IPS DF 6.9 (cell line): ENCODE measurements around the gene CASK.

Experiments used
- DNase-seq: peaks from one replicate; pipeline ENCODE4 v3.0.0-alpha.2; 2013; ENCODE audit warnings: low read depth, low spot score
- H3K27ac ChIP-seq: one replicate; pipeline ENCODE4 v1.5.1; 2013; ENCODE audit warnings: low read length, control low read depth
- H3K27me3 ChIP-seq: 2 replicates; pipeline ENCODE4 v1.6.1; 2013; ENCODE audit warnings: mild to moderate bottlenecking, low read length; ENCODE audit not compliant: control insufficient read depth, insufficient read depth
- H3K36me3 ChIP-seq: 2 replicates; pipeline ENCODE4 v1.6.1; 2013; ENCODE audit warnings: low read length; ENCODE audit not compliant: control insufficient read depth, insufficient read depth
- H3K4me1 ChIP-seq: 2 replicates; pipeline ENCODE4 v1.6.1; 2013; ENCODE audit warnings: low read length; ENCODE audit not compliant: control insufficient read depth, insufficient read depth
- H3K4me3 ChIP-seq: 2 replicates; pipeline ENCODE4 v1.5.1; 2013; ENCODE audit warnings: mild to moderate bottlenecking, low read length
- H3K9me3 ChIP-seq: 2 replicates; pipeline ENCODE4 v1.6.1; 2013; ENCODE audit warnings: low read length, inconsistent platforms; ENCODE audit not compliant: control insufficient read depth, insufficient read depth
- WGBS: extraction: QIAGEN DNeasy Blood & Tissue Kit; methylation state at CpG from one replicate; pipeline ENCODE4 v1.1.7; 2013; ENCODE audit warnings: mixed read lengths, missing lambda C conversion rate; ENCODE audit not compliant: insufficient read length, insufficient coverage; 5-methylcytosine and 5-hydroxymethylcytosine counted together

Gene CASK

DNA sequence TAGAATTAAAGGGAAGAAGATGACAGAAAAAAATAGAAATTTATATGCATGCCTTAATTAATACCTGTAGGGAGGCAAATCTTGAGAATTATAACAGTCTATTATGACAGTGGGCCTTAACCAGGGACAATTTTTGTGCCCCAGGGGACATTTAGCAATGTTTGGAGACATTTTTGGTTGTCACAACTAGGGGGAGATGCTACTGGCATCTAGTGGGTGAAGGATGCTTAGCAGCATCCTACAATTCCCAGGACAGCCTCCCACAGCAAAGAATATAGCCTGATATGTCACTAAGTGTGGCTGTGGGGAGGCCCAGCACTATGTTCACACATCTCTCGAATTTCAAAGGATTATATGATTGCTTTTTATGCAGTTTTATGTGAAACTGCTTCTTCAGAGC lies 188.8 kb downstream of the CASK start:
- WGBS: no CpG with 5 or more reads among the region's 1 CpG
- Histone ChIP-seq H3K9me3 (no peaks in the 10 kb centered on the region), H3K27me3 (no peaks in the 10 kb centered on the region), H3K27ac (no peak overlapping the region), H3K36me3 (no peaks in the 10 kb centered on the region), H3K4me1 (no peaks in the 10 kb centered on the region), H3K4me3 (no peak overlapping the region)
- no peak for DNase-seq

DNA sequence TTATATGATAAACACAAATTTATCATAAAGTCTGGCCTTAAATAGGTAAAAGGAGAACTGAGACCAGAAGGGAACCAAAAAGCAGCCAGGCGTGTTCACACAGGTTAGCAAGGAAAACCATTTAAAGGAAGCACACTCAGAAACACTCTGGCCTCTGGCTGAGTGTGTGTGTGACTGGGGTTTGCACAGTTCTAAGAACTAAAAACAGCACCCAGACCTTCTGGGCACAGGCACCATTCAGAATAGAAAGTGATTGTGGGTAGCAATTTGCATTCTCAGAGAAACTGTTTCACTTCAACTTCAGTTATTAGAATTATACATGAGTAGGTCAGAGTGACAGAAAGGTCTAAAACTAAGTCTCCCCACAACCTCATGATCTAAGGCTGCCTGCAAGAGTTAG lies 189.4 kb downstream of the CASK start:
- no peaks in the 10 kb centered on the region for H3K4me1 ChIP-seq
- no peaks in the 10 kb centered on the region for H3K27me3 ChIP-seq
- DNase-seq: no peak
- H3K36me3 ChIP-seq: no peaks in the 10 kb centered on the region
- no peak overlapping the region for H3K27ac ChIP-seq
- no peak overlapping the region for H3K4me3 ChIP-seq
- no peaks in the 10 kb centered on the region for H3K9me3 ChIP-seq
- WGBS: no CpG with 5 or more reads among the region's 1 CpG

DNA sequence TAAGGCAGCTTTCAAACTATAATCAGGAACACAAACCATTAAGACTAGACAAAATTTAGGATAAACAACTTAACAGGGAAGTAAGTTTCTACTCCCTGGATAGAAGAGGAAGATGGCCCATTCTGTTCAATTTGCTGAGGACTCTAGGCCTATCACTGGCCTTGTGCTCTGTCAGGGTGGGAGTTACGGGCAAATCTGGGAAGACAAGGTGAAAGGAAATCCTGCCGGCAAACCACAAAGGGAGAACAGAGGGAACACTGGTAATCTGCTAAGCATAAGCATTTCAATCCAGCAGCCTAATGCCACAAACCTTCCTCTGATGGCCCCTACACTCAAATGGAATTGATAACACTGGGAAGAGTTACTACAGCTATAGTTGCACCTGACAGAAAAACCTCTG lies 191.1 kb downstream of the CASK start:
- H3K4me1 ChIP-seq: no peaks in the 10 kb centered on the region
- no peaks in the 10 kb centered on the region for H3K36me3 ChIP-seq
- H3K9me3 ChIP-seq: no peaks in the 10 kb centered on the region
- no peak overlapping the region for H3K4me3 ChIP-seq
- H3K27me3 ChIP-seq: no peaks in the 10 kb centered on the region
- DNase-seq: no peak
- no CpG with 5 or more reads among the region's 2 CpGs for WGBS
- H3K27ac ChIP-seq: no peak overlapping the region

DNA sequence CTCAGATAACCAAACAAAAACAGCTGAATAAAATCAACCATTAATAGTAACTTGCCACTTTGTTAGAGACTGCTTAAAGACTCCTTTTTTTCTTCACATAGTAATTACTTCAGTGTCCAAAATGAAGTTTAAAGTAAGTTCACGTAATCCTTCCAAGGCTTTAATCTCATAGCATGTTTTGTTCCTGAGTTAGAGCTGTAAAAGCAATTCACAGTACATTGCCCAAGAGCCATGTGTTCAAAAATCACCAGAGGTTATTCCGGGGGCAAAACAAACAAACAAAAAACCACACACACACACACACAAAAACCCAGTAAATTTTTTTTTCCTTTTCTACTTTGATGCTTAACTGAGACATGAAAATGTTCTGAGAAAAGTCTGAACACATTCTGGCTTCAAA lies 193.3 kb downstream of the CASK start:
- no peaks in the 10 kb centered on the region for H3K9me3 ChIP-seq
- no peak for DNase-seq
- no peaks in the 10 kb centered on the region for H3K36me3 ChIP-seq
- no CpG with 5 or more reads among the region's 2 CpGs for WGBS
- no peak overlapping the region for H3K27ac ChIP-seq
- no peak overlapping the region for H3K4me3 ChIP-seq
- H3K27me3 ChIP-seq: no peaks in the 10 kb centered on the region
- no peaks in the 10 kb centered on the region for H3K4me1 ChIP-seq

DNA sequence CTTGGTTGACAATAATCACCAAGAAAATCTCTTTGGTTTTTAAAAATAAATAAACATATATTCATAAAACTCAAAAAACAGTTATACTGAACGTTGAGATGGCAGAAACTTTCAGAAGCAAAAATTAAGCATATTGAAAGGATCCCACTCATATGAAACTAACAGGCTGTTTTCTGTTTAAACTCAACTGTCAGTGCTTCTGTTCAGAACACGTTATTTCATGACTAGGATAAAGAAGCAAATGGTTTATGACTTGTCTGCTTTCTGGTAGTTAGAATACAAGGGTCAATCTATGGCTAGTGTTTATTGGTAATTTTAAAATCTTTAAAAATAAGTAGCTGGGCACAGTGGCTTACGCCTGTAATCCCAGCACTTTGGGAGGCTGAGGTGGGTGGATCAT lies 195.2 kb downstream of the CASK start:
- H3K9me3 ChIP-seq: no peaks in the 10 kb centered on the region
- no peaks in the 10 kb centered on the region for H3K4me1 ChIP-seq
- H3K27ac ChIP-seq: no peak overlapping the region
- DNase-seq: no peak
- H3K4me3 ChIP-seq: no peak overlapping the region
- no peaks in the 10 kb centered on the region for H3K27me3 ChIP-seq
- WGBS: no CpG with 5 or more reads among the region's 3 CpGs
- H3K36me3 ChIP-seq: no peaks in the 10 kb centered on the region

DNA sequence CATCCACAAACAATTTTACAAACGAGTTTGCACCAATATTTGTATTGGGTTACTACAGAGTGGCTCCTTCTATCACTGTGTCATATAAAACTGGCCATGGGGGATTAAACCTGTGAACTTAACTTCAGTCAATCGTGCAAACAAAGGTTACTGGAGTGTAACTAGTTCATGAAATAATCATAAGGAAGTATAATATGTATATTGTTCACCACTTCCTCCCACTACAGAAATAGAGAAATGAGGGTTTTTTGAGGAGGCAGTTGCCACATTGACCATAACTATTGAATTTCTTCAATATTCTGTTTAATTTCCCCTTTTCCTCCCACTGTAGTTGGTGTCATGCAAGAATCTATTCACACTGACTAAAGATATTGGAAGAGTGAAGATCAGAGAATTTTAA lies 199.5 kb downstream of the CASK start, which contains the start of gene GPR82:
Gene GPR82 (plus strand): TSS at position 356 of the 400 bp plus-strand sequence. CDS start 2,846 bp downstream, outside the sequence.
- DNase-seq: no peak
- Histone ChIP-seq H3K27ac (no peak within 1 kb of the TSS), H3K36me3 (no peaks in the 10 kb centered on the region), H3K4me1 (peaks cover 1% of the 10 kb centered on the region; the same call in 1 of the 2 replicates), H3K4me3 (no peak within 1 kb of the TSS), H3K9me3 (no peaks in the 10 kb centered on the region), H3K27me3 (no peaks in the 10 kb centered on the region)
- no CpG with 5 or more reads among the region's 2 CpGs for WGBS

DNA sequence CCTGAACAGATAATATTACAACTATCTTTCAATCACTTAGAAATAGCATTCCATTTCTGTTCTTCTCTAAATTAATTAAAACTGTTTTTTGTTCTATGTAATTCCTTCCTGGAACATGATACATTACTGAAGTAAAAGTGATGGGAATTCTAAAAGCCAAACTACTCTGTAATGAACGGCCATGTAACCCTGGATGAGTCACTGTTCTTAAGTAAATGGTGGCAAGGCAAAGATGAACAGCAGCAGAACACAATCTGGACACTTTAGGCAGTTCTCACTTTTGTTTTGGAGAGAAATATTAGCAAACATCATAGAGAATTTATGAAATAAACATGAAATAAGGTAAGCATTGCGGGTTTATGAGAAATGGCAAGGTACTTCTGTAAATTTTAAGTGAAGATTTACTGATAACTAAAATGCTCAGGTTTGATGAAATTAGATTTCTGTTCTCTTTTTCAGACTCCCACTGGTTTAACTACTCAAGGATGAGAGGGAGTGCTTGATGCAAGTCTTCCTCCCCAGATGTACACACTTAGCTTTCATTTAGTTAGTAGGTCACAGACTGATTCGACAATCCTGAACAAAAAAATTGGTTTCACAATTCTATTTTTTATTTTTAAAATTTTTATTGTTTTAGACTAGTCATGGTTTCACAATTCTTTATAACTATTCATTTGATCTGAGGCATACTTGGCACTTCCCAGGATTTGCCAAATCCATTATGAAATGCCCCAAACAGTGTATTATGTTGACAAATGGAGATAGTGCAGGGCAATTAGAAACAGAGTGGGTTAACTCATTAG lies 200.3 kb downstream of the CASK start:
- Histone ChIP-seq H3K9me3 (no peaks in the 10 kb centered on the region; the same call in 1 of the 2 replicates), H3K4me1 (peaks cover 1% of the 10 kb centered on the region; the same call in 1 of the 2 replicates), H3K36me3 (no peaks in the 10 kb centered on the region), H3K27me3 (no peaks in the 10 kb centered on the region), H3K4me3 (no peak overlapping the region), H3K27ac (no peak overlapping the region)
- DNase-seq: no peak
- WGBS: no CpG with 5 or more reads among the region's 3 CpGs

DNA sequence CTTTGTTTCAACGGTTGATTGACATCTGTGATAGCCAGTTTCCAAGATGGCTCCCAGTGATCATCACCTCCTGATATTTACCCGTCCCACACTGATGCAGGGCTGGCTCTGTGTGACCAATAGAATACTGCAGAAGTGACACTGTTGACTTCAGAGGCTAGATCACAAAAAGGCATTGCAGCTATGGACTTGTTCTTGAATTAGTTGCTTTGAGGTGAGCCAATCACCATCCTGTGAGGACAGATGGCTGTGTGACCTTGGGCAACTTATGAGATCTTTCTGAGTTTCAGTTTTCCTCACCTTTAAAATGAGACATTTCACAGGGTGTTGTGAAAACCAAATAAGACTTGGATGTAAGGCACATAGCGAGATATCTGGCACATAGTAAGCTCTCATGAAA lies 201.1 kb downstream of the CASK start:
- DNase-seq: no peak
- H3K27me3 ChIP-seq: no peaks in the 10 kb centered on the region
- H3K27ac ChIP-seq: no peak overlapping the region
- H3K4me1 ChIP-seq: peaks cover 1% of the 10 kb centered on the region; the same call in 1 of the 2 replicates
- no CpG with 5 or more reads among the region's 3 CpGs for WGBS
- H3K9me3 ChIP-seq: no peaks in the 10 kb centered on the region; the same call in 1 of the 2 replicates
- H3K36me3 ChIP-seq: no peaks in the 10 kb centered on the region
- H3K4me3 ChIP-seq: no peak overlapping the region

DNA sequence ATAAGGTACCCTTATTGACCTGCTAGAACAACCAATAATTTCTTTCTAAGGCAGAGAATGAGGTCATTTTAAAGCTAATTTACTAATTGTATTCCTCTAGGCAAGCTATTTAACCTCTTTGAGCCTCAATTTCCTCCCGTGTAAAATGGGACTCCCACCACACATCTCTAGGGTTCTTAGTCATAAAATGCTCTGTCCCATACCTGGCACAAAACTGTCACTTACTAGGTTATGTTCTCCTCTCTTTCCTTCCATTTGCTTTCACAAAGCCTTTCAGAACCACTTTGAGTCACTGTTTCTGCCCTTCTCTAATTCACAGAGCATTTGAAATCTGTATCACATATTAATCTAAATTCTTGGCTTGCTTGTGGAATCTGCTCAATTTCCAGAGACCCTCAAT lies 201.8 kb downstream of the CASK start:
- H3K27me3 ChIP-seq: no peaks in the 10 kb centered on the region
- H3K4me1 ChIP-seq: peaks cover 1% of the 10 kb centered on the region; the same call in 1 of the 2 replicates
- WGBS: no CpG with 5 or more reads among the region's 1 CpG
- H3K27ac ChIP-seq: no peak overlapping the region
- H3K36me3 ChIP-seq: no peaks in the 10 kb centered on the region
- no peak overlapping the region for H3K4me3 ChIP-seq
- H3K9me3 ChIP-seq: no peaks in the 10 kb centered on the region; the same call in 1 of the 2 replicates
- DNase-seq: no peak

DNA sequence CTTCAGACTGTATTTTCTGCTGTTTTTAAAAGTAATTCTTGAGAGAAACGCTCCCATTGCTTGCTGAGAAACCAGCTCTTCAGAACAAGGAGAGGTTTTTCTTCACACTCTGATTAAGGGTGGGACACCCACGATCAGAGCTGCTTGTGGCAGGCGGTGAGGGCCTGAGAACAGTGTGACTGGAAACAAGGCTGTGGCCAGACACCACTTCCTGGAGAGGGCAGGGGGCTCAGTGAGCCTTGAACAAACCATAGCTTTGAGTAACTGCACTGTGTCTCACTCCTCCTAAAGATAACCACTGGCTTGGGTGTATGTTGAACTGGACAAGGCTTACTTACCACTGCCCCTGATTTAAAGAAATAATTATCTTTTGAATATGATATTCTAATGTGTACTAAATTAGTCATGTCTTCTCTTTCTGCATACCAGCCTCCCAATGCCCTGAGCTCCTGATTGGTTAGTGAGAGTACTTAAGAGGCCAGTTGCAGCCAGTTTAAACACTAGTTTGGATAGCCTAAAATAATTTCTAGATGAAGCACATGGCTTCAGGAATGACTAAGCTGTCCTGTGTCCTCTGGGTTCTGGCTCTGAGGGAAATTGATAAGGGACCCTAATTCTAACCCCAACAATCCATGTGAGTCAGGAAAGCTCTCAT lies 203.1 kb downstream of the CASK start:
- DNase-seq: no peak
- H3K36me3 ChIP-seq: no peaks in the 10 kb centered on the region
- WGBS: no CpG with 5 or more reads among the region's 3 CpGs
- H3K4me1 ChIP-seq: peaks cover 1% of the 10 kb centered on the region; the same call in 1 of the 2 replicates
- H3K9me3 ChIP-seq: no peaks in the 10 kb centered on the region; the same call in 1 of the 2 replicates
- no peaks in the 10 kb centered on the region for H3K27me3 ChIP-seq
- no peak overlapping the region for H3K27ac ChIP-seq
- H3K4me3 ChIP-seq: no peak overlapping the region
